Stimulated activated CD8-positive, alpha-beta memory T cell treated with anti-CD3 and anti-CD28 coated beads, Interleukin-15, amount 100 ng/mL, for 1 hour (primary cell): ENCODE data around the gene CTTNBP2.

ENCODE experiments used
- DNase-seq: peaks from one replicate; pipeline ENCODE4 v3.0.0-alpha.2; 2020; ENCODE audit warnings: low read depth

CTTNBP2 gene

GRCh38 chr7:117825132-117825531 is 48.1 kb downstream of the CTTNBP2 start:
- DNase-seq = no peak

- no peak for DNase-seq
Observed at GRCh38 chr7:117824592-117824991, 48.6 kb downstream of the CTTNBP2 start.

GRCh38 chr7:117819558-117819957 is 53.7 kb downstream of the CTTNBP2 start:
- DNase-seq = no peak

DNA sequence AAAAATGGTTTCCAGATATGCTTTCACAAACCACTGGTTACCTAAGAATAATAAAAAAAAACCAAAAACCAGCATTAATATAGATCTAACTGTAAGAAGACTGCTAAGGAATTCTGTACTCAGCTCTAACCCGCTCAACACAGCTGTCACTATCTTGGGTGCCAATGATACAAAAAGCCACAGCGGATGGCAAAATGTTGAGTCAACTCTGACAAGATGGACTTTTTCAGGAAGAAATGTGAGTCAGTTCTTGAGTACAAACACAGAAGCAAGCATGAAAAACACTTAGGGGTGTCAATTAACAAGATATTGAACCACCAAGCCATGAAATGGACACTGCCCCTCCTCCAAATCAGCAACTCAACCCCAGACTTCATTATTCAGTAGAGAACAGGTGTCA is 55.0 kb downstream of the CTTNBP2 start:
- no peak for DNase-seq

DNA sequence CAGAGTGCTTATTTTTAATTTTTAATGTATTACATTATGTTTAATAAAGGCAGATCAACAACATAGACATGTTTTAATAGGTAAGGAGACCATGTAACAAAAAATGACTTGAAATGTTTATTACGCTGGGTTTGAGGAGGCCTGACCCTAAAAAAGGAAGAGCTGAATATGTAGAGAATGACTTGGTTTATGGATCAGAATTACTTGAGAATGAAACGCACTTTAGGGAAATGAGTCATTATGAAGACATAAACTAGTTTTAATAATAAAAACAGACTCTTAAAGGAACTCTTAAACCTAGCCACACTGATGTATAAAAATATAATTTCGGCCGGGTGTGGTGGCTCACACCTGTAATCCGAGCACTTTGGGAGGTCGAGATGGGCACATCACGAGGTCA is 56.5 kb downstream of the CTTNBP2 start:
- DNase-seq = no peak

- no peak for DNase-seq
Observed at GRCh38 chr7:117811696-117812095, 61.5 kb downstream of the CTTNBP2 start.

GRCh38 chr7:117810642-117811512 is 62.4 kb downstream of the CTTNBP2 start:
- DNase-seq = no peak

- no peak for DNase-seq
Observed at GRCh38 chr7:117809958-117810357, 63.3 kb downstream of the CTTNBP2 start.

DNA sequence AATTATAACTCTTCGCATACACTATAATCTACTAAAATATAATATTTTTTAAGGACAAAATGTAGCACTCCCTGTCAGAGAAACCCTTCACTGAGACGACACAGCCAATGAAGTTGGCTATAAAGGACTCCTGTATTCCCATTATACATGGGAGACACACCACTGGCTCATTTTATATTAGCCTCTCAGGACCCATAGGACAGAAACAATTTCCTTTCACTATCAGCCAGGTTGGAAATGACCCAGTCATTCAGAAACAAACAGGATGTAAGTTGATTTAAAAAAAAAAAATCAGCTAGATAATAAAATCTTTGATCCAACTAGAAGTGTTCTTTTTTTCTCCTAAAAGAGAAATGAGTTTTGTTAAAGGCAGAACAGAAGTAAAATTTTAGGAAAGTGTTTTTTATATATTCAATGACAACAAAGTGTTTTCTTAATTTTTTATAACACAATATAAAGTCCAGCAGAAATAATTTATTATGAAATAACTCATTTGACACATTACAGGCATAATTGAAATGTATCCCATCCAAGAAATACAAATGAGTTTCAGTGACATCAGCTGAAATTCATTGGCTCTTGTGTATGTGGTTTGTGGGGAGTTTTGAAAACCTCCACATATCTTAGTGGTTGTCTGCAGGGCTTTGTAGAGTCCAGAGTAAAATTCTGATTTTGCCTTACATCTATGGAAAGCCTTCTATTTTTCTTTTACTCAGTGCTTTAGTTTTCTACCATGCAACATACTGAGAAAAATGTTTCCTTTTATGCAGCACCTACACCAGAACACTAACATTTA is 64.1 kb downstream of the CTTNBP2 start:
- DNase-seq = no peak

GRCh38 chr7:117808341-117808757 is 64.9 kb downstream of the CTTNBP2 start:
- DNase-seq = no peak

- no peak for DNase-seq
Observed at GRCh38 chr7:117807676-117808075, 65.6 kb downstream of the CTTNBP2 start.

DNA sequence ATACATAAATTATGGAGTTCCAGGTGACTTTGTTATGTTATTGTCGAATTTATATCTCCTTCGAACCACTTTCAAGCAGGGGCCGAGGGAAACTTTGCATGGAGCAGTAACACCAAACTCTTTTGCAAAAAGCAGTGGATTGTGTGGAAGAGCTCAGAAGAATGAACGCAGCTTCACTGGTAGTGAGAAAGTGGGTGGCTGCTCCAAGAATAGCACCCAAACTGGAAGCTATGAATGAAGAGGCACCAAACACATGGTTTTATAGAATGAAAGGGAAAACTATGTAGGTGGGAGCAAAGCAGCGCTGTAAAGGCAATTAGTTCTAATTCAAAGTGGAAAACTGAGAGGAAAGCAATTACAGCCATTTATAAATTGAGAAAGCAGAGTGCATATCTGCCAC is 67.2 kb downstream of the CTTNBP2 start:
- no peak for DNase-seq

- DNase-seq = no peak
Observed at GRCh38 chr7:117805241-117805640, 68.0 kb downstream of the CTTNBP2 start.

GRCh38 chr7:117803476-117803875 is 69.8 kb downstream of the CTTNBP2 start:
- no peak for DNase-seq

- DNase-seq = no peak
Observed at GRCh38 chr7:117802660-117803059, 70.6 kb downstream of the CTTNBP2 start.

DNA sequence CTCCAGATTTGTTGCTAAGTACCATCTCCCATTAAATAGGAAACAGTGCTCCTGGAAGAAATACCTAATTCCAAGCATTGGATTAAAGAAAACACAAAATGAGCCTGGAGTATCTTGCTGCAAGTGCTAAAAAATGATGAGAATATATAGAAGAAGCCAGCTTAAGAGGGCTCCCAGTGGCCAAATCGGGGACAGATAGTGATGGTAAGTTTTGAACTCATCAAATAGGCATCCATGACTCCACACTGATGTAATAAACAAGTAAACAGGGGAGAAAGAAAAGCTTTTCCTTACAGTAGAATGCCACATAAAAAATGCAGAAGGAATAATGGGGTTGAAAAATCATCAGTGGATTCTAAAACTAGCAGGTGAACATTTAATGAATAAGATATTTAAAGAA is 72.4 kb downstream of the CTTNBP2 start:
- DNase-seq = no peak

- DNase-seq = no peak
Observed at GRCh38 chr7:117800406-117800805, 72.8 kb downstream of the CTTNBP2 start.

DNA sequence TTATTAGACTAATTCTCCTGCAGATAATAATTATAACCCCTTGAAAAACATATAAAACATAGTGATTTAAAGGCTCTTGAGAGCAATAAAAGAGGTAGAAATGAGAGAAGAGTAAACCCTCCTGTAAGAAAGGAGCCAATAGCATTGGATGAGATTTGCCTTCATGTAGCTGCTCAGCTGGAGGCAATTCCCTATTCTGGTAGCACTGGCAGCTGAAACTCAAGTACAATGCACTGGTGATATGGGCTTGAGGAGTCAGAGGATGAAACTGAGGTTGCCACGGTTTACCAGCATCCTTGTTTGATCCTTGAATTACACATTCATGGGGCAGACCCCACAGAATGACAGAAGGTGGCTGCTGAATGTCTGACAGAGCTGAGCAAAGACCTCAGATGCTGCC is 76.4 kb downstream of the CTTNBP2 start:
- DNase-seq = no peak

GRCh38 chr7:117793976-117794375 is 79.3 kb downstream of the CTTNBP2 start:
- no peak for DNase-seq

- DNase-seq = no peak
Observed at GRCh38 chr7:117793521-117793920, 79.7 kb downstream of the CTTNBP2 start.

GRCh38 chr7:117791877-117792780 is 81.1 kb downstream of the CTTNBP2 start:
- no peak for DNase-seq

DNA sequence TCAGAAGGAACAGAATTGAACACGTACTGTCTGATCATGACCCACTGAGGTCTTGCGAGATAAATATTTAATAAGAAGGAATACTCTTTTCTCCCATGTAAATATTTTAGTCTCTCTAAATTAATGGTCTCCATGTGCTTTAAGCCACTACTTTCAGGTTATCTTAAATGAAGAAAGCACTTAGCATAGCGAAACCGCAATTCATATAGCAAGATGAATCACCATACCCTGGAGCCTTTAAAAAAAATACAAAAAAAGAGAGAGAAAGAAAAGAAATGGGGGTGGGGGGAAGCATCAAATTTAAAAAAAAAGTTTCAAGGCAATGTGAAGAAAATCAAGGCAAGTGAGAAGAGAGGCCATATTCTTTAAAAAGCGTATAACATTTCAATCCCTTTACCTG is 82.5 kb downstream of the CTTNBP2 start:
- DNase-seq = no peak
